MCF 10A (cell line): ENCODE measurements around the gene IMMP2L. TPM values are rescaled to one million over a fixed set of nuclear protein-coding genes. Genes with fewer than 3 reads are reported as not detected.

Experiments used
- BruUV-seq: library from RNA; stranded (reverse); fragments of 400-500 nt; replicated peaks from 2 replicates; lab custom pipeline; 2021; lab: Mats Ljungman, UMichigan
- CTCF ChIA-PET: fragments of 300-600 bp; sonication (Branson Sonifier 250); formaldehyde crosslinking; extraction: SDS; loops from one replicate; lab custom pipeline; 2021; ENCODE audit warnings: antibody characterized with exemption, inconsistent platforms; lab: Yijun Ruan, JAX
- POLR2A ChIA-PET: fragments of 300-600, 350-650 bp; sonication (Branson Sonifier 250); formaldehyde crosslinking; extraction: SDS; loops from one replicate; lab custom pipeline; 2020; ENCODE audit warnings: antibody characterized with exemption, inconsistent platforms; lab: Yijun Ruan, JAX
- DNase-seq: peaks from one replicate; pipeline ENCODE4 v3.0.0-alpha.2; 2018; ENCODE audit not compliant: unreplicated experiment
- H3K27ac Mint-ChIP-seq: one replicate; pipeline ENCODE4 v1.8.0; 2022; ENCODE audit warnings: mild to moderate bottlenecking, low read depth, mixed read lengths; ENCODE audit not compliant: unreplicated experiment
- H3K27me3 Mint-ChIP-seq: one replicate; pipeline ENCODE4 v1.8.0; 2022; ENCODE audit warnings: mixed read lengths; ENCODE audit not compliant: insufficient read depth, unreplicated experiment
- H3K36me3 Mint-ChIP-seq: one replicate; pipeline ENCODE4 v1.8.0; 2022; ENCODE audit warnings: mild to moderate bottlenecking, moderate library complexity, mixed read lengths; ENCODE audit not compliant: insufficient read depth, unreplicated experiment
- H3K4me1 Mint-ChIP-seq: one replicate; pipeline ENCODE4 v1.8.0; 2022; ENCODE audit warnings: mixed read lengths; ENCODE audit not compliant: insufficient read depth, unreplicated experiment
- H3K4me3 Mint-ChIP-seq: one replicate; pipeline ENCODE4 v1.8.0; 2022; ENCODE audit warnings: mild to moderate bottlenecking, moderate library complexity, mixed read lengths; ENCODE audit not compliant: unreplicated experiment
- H3K9me3 Mint-ChIP-seq: one replicate; pipeline ENCODE4 v1.8.0; 2022; ENCODE audit warnings: mixed read lengths; ENCODE audit not compliant: unreplicated experiment
- CTCF ChIP-seq: fragments of 200-600 bp; IDR thresholded peaks from one replicate; pipeline ENCODE4 v1.8.0; 2022; ENCODE audit warnings: antibody characterized with exemption, mild to moderate bottlenecking; ENCODE audit not compliant: unreplicated experiment
- intact Hi-C: fragments of 100-400 bp; cut with micrococcal nuclease; formaldehyde crosslinking; loops from 2 replicates; pipeline ENCODE4 v1.14.1; 2022
- total RNA-seq: library from RNA; stranded (reverse); gene quantifications from 2 replicates; pipeline ENCODE4 v1.2.3, GENCODE V29; 2022

The IMMP2L gene
- total RNA-seq, 1 experiment from 2014 or later = 23.7 TPM

- POLR2A ChIA-PET = interaction anchor here (1.1 kb wide), 1 partner anchor 93 kb away, joined by 4 read pairs; no protein-coding TSS in a partner anchor
- Mint-ChIP-seq H3K4me3 (no peak overlapping the region), H3K36me3 (no peaks in the 10 kb centered on the region), H3K4me1 (peaks cover 29% of the 10 kb centered on the region), H3K27me3 (no peaks in the 10 kb centered on the region), H3K27ac (peak overlapping the region; percentile 99), H3K9me3 (no peaks in the 10 kb centered on the region)
- DNase-seq = peak; percentile 25
- no peak for TF ChIP-seq CTCF
- intact Hi-C loops = no loop called here
- BruUV-seq = no TSS peak
- CTCF ChIA-PET = interaction anchor here (0.5 to 1.0 kb wide), 4 partner anchors 51 to 703 kb away, joined by 3 read pairs; no protein-coding TSS in a partner anchor
Observed at GRCh38 chr7:110921595-110922151, 640.6 kb downstream of the IMMP2L start.

GRCh38 chr7:110918949-110919548 is 643.2 kb downstream of the IMMP2L start:
- BruUV-seq = no TSS peak
- DNase-seq = no peak
- CTCF ChIA-PET = no interaction called here
- no peak for TF ChIP-seq CTCF
- H3K4me3 Mint-ChIP-seq = no peak overlapping the region
- peak overlapping the region; percentile 35 for H3K27ac Mint-ChIP-seq
- H3K36me3 Mint-ChIP-seq = no peaks in the 10 kb centered on the region
- POLR2A ChIA-PET = no interaction called here
- no peaks in the 10 kb centered on the region for H3K9me3 Mint-ChIP-seq
- peaks cover 26% of the 10 kb centered on the region for H3K4me1 Mint-ChIP-seq
- H3K27me3 Mint-ChIP-seq = no peaks in the 10 kb centered on the region
- intact Hi-C loops = no loop called here

GRCh38 chr7:110914263-110914662 is 648.0 kb downstream of the IMMP2L start:
- Mint-ChIP-seq H3K4me1 (no peaks in the 10 kb centered on the region), H3K9me3 (no peaks in the 10 kb centered on the region), H3K4me3 (no peak overlapping the region), H3K27ac (no peak overlapping the region), H3K36me3 (no peaks in the 10 kb centered on the region), H3K27me3 (no peaks in the 10 kb centered on the region)
- no TSS peak for BruUV-seq
- DNase-seq = no peak
- no peak for TF ChIP-seq CTCF
- ChIA-PET CTCF (no interaction called here), POLR2A (no interaction called here)
- intact Hi-C loops = no loop called here

GRCh38 chr7:110911632-110912031 is 650.7 kb downstream of the IMMP2L start:
- intact Hi-C loops = no loop called here
- no peaks in the 10 kb centered on the region for H3K27me3 Mint-ChIP-seq

More at GRCh38 chr7:110911632-110912031, 650.7 kb downstream of the IMMP2L start:
- DNase-seq = no peak
- Mint-ChIP-seq H3K27ac (no peak overlapping the region), H3K9me3 (no peaks in the 10 kb centered on the region), H3K4me3 (no peak overlapping the region), H3K4me1 (no peaks in the 10 kb centered on the region), H3K36me3 (no peaks in the 10 kb centered on the region)
- ChIA-PET CTCF (interaction anchor here (0.6 kb wide), 2 partner anchors 27 to 64 kb away, joined by 3 read pairs; no protein-coding TSS in a partner anchor), POLR2A (no interaction called here)
- TF ChIP-seq CTCF = no peak
- BruUV-seq = no TSS peak
